Stomach smooth muscle (tissue), 2 donors: ENCODE measurements around the gene HOXD3.

Source experiments
- H3K27ac ChIP-seq: one replicate; pipeline ENCODE4 v1.7.0; 2013; ENCODE audit warnings: mild to moderate bottlenecking, low read length, inconsistent platforms
- H3K27me3 ChIP-seq, 2 donors: one replicate each; pipeline ENCODE4 v1.7.0; 2013; ENCODE audit warnings: low read length in 2 of 2; ENCODE audit not compliant: insufficient read depth in 2 of 2, control insufficient read depth in 1 of 2
- H3K36me3 ChIP-seq, 2 donors: one replicate each; pipeline ENCODE4 v1.7.0; 2013; ENCODE audit warnings: low read length in 2 of 2; ENCODE audit not compliant: control insufficient read depth in 2 of 2, insufficient read depth in 2 of 2
- H3K4me1 ChIP-seq: one replicate; pipeline ENCODE4 v1.7.0; 2013; ENCODE audit warnings: low read length; ENCODE audit not compliant: control insufficient read depth, insufficient read depth
- H3K4me3 ChIP-seq, 2 donors: one replicate each; pipeline ENCODE4 v1.7.0; 2013; ENCODE audit warnings: low read length in 2 of 2
- H3K9ac ChIP-seq, 2 donors: one replicate each; pipeline ENCODE4 v1.7.0; 2013; ENCODE audit warnings: low read length in 2 of 2, mild to moderate bottlenecking in 1 of 2
- H3K9me3 ChIP-seq, 2 donors: one replicate each; pipeline ENCODE4 v1.7.0; 2013; ENCODE audit warnings: low read length in 2 of 2; ENCODE audit not compliant: control insufficient read depth in 2 of 2
- donor health status: healthy.
- donor health status: Pancreatic carcinoma.

HOXD3 gene

GRCh38 chr2:176160986-176161824 is 4.1 kb downstream of the HOXD3 start:
- H3K9ac ChIP-seq, result no peak overlapping the region
- H3K36me3 ChIP-seq, result no peaks in the 10 kb centered on the region
- H3K9me3 ChIP-seq, result no peaks in the 10 kb centered on the region
- no peak overlapping the region for H3K27ac ChIP-seq
- H3K27me3 ChIP-seq, result peaks cover 78 to 97% of the 10 kb centered on the region in 2 donors
- H3K4me3 ChIP-seq, result no peak overlapping the region
- peaks cover 18% of the 10 kb centered on the region for H3K4me1 ChIP-seq

- Histone ChIP-seq H3K9me3 (no peaks in the 10 kb centered on the region), H3K36me3 (no peaks in the 10 kb centered on the region), H3K4me1 (peaks cover 18% of the 10 kb centered on the region), H3K27ac (no peak overlapping the region), H3K9ac (no peak overlapping the region), H3K27me3 (peaks cover 74 to 95% of the 10 kb centered on the region in 2 donors), H3K4me3 (no peak overlapping the region)
These were observed 4.9 kb downstream of the HOXD3 start for GRCh38 chr2:176161825-176162626.

GRCh38 chr2:176162911-176163671 is 6.0 kb downstream of the HOXD3 start:
- H3K27ac ChIP-seq, result no peak overlapping the region
- no peak overlapping the region for H3K4me3 ChIP-seq
- H3K36me3 ChIP-seq, result no peaks in the 10 kb centered on the region
- peaks cover 11% of the 10 kb centered on the region for H3K4me1 ChIP-seq
- no peak overlapping the region for H3K9ac ChIP-seq
- H3K9me3 ChIP-seq, result no peaks in the 10 kb centered on the region
- H3K27me3 ChIP-seq, result peaks cover 68 to 84% of the 10 kb centered on the region in 2 donors

GRCh38 chr2:176163672-176164056 is 6.6 kb downstream of the HOXD3 start:
- H3K27ac ChIP-seq, result no peak overlapping the region
- no peak overlapping the region for H3K4me3 ChIP-seq
- no peaks in the 10 kb centered on the region for H3K9me3 ChIP-seq
- no peak overlapping the region for H3K9ac ChIP-seq
- peaks cover 64 to 79% of the 10 kb centered on the region in 2 donors for H3K27me3 ChIP-seq
- peaks cover 11% of the 10 kb centered on the region for H3K4me1 ChIP-seq
- no peaks in the 10 kb centered on the region for H3K36me3 ChIP-seq

- Histone ChIP-seq H3K9me3 (no peaks in the 10 kb centered on the region), H3K4me3 (no peak overlapping the region), H3K27me3 (peaks cover 66 to 75% of the 10 kb centered on the region in 2 donors), H3K27ac (no peak overlapping the region), H3K9ac (no peak overlapping the region), H3K36me3 (no peaks in the 10 kb centered on the region), H3K4me1 (peaks cover 10% of the 10 kb centered on the region)
These were observed 7.1 kb downstream of the HOXD3 start for GRCh38 chr2:176164201-176164600.

- H3K4me3 ChIP-seq, result peak overlapping the region in 1 of 2 donors; percentile 22
- H3K36me3 ChIP-seq, result no peaks in the 10 kb centered on the region
- no peak overlapping the region for H3K27ac ChIP-seq
- peaks cover 65 to 75% of the 10 kb centered on the region in 2 donors for H3K27me3 ChIP-seq
- H3K4me1 ChIP-seq, result peaks cover 4% of the 10 kb centered on the region
- H3K9me3 ChIP-seq, result no peaks in the 10 kb centered on the region
- H3K9ac ChIP-seq, result no peak overlapping the region
These were observed 7.7 kb downstream of the HOXD3 start for GRCh38 chr2:176164611-176165369.

- no peaks in the 10 kb centered on the region for H3K36me3 ChIP-seq
- H3K4me1 ChIP-seq, result no peaks in the 10 kb centered on the region
- H3K9ac ChIP-seq, result no peak overlapping the region
- no peaks in the 10 kb centered on the region for H3K9me3 ChIP-seq
- peaks cover 64 to 74% of the 10 kb centered on the region in 2 donors for H3K27me3 ChIP-seq
- no peak overlapping the region for H3K27ac ChIP-seq
- H3K4me3 ChIP-seq, result peak overlapping the region in 1 of 2 donors; percentile 22
These were observed 8.4 kb downstream of the HOXD3 start for GRCh38 chr2:176165370-176166050.

GRCh38 chr2:176166272-176166671 is 9.2 kb downstream of the HOXD3 start:
- no peaks in the 10 kb centered on the region for H3K36me3 ChIP-seq
- H3K4me3 ChIP-seq, result no peak overlapping the region
- H3K9ac ChIP-seq, result no peak overlapping the region
- peaks cover under 1% of the 10 kb centered on the region for H3K4me1 ChIP-seq
- H3K27ac ChIP-seq, result no peak overlapping the region
- H3K27me3 ChIP-seq, result peaks cover 64 to 73% of the 10 kb centered on the region in 2 donors
- H3K9me3 ChIP-seq, result no peaks in the 10 kb centered on the region

- H3K4me1 ChIP-seq, result peaks cover 10% of the 10 kb centered on the region
- peaks cover 64 to 74% of the 10 kb centered on the region in 2 donors for H3K27me3 ChIP-seq
- no peaks in the 10 kb centered on the region for H3K9me3 ChIP-seq
- no peak overlapping the region for H3K4me3 ChIP-seq
- H3K9ac ChIP-seq, result no peak overlapping the region
- H3K27ac ChIP-seq, result no peak overlapping the region
- H3K36me3 ChIP-seq, result no peaks in the 10 kb centered on the region
These were observed 10.3 kb downstream of the HOXD3 start for GRCh38 chr2:176167398-176167797.
